ENCODE data around the gene GSC2.
"Not testable (repeated sequence)": the region's sequence is repeated elsewhere in the genome, so short reads cannot be mapped to it uniquely, and the experiment has no call there.

The GSC2 gene

GRCh38 chr22:19167106-19167869 is 17.2 kb upstream of the GSC2 start:
- Histone ChIP-seq H3K27me3 (ENCODE audit: control insufficient read depth, low read length) (peaks cover 27% of the 10 kb centered on the region), H3K9me3 (ENCODE audit: control insufficient read depth, insufficient read depth, low read length) (no peaks in the 10 kb centered on the region), H3K4me2 (ENCODE audit: low read length) (no peak overlapping the region), H3K4me3 (ENCODE audit: low read length) (no peak overlapping the region), H3K9me2 (replicated peaks; ENCODE audit: control insufficient read depth, low read length) (no peaks in the 10 kb centered on the region), H3K36me3 (ENCODE audit: control insufficient read depth, low read length) (peaks cover 6% of the 10 kb centered on the region; the same call in 1 of the 2 replicates), H3K79me2 (ENCODE audit: control insufficient read depth, low read length) (peaks cover 19% of the 10 kb centered on the region), H3K27ac (ENCODE audit: low read depth, low read length) (no peak overlapping the region), H3F3A (ENCODE audit: control insufficient read depth, insufficient read depth) (no peaks in the 10 kb centered on the region), H3K4me1 (ENCODE audit: control insufficient read depth, low read length) (peaks cover 9% of the 10 kb centered on the region), H4K20me1 (ENCODE audit: control insufficient read depth, insufficient read depth, low read depth, low read length) (peaks cover under 1% of the 10 kb centered on the region; the same call in 1 of the 2 replicates)
- no peak for TF ChIP-seq CTCF (IDR thresholded peaks at IDR 0.05; ENCODE audit: low read depth, low read length, poor library complexity, severe bottlenecking)
- TF ChIP-seq EZH2phosphoT487 (IDR thresholded peaks at IDR 0.05; ENCODE audit: borderline replicate concordance, low read length) = no peak

- H3K9me2 ChIP-seq (replicated peaks; ENCODE audit: control insufficient read depth, low read length) = no peaks in the 10 kb centered on the region
- no peaks in the 10 kb centered on the region for H3F3A ChIP-seq (ENCODE audit: control insufficient read depth, insufficient read depth)
- no peaks in the 10 kb centered on the region for H3K9me3 ChIP-seq (ENCODE audit: control insufficient read depth, insufficient read depth, low read length)
- no peaks in the 10 kb centered on the region for H3K36me3 ChIP-seq (ENCODE audit: control insufficient read depth, low read length)
- H3K4me1 ChIP-seq (ENCODE audit: control insufficient read depth, low read length) = peaks cover 9% of the 10 kb centered on the region
- no peaks in the 10 kb centered on the region for H4K20me1 ChIP-seq (ENCODE audit: control insufficient read depth, insufficient read depth, low read depth, low read length)
- peaks cover 29% of the 10 kb centered on the region for H3K27me3 ChIP-seq (ENCODE audit: control insufficient read depth, low read length)
- H3K27ac ChIP-seq (ENCODE audit: low read depth, low read length) = no peak overlapping the region
- TF ChIP-seq CTCF (IDR thresholded peaks at IDR 0.05; ENCODE audit: low read depth, low read length, poor library complexity, severe bottlenecking) (no peak), EZH2phosphoT487 (IDR thresholded peaks at IDR 0.05; ENCODE audit: borderline replicate concordance, low read length) (no peak)
- H3K4me3 ChIP-seq (ENCODE audit: low read length) = no peak overlapping the region
- peaks cover 11% of the 10 kb centered on the region for H3K79me2 ChIP-seq (ENCODE audit: control insufficient read depth, low read length)
- H3K4me2 ChIP-seq (ENCODE audit: low read length) = no peak overlapping the region
Observed at GRCh38 chr22:19166421-19166820, 16.3 kb upstream of the GSC2 start.

DNA sequence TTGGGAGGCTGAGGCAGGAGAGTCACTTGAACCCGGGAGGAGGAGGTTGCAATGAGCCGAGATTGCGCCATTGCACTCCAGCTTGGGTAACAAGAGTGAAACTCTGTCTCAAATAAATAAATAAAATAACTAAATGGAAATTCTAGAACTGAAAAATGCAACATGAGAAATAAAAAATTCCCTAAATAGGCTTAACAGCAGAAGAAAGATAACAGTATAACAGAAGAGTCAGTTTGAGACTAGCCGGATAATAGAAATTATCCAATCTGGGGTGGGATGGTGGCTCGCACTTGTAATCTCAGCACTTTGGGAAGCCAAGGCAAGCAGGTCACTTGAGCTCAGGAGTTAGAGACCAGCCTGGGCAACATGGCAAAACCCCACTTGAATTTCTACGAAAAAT is 14.3 kb upstream of the GSC2 start:
- no peaks in the 10 kb centered on the region for H4K20me1 ChIP-seq (ENCODE audit: control insufficient read depth, insufficient read depth, low read depth, low read length)
- no peak for TF ChIP-seq EZH2phosphoT487 (IDR thresholded peaks at IDR 0.05; ENCODE audit: borderline replicate concordance, low read length)
- TF ChIP-seq CTCF (IDR thresholded peaks at IDR 0.05; ENCODE audit: low read depth, low read length, poor library complexity, severe bottlenecking) = no peak
- H3K4me3 ChIP-seq (ENCODE audit: low read length) = no peak overlapping the region
- no peaks in the 10 kb centered on the region for H3K79me2 ChIP-seq (ENCODE audit: control insufficient read depth, low read length)
- no peaks in the 10 kb centered on the region for H3K9me2 ChIP-seq (replicated peaks; ENCODE audit: control insufficient read depth, low read length)
- no peak overlapping the region for H3K27ac ChIP-seq (ENCODE audit: low read depth, low read length)
- H3K4me2 ChIP-seq (ENCODE audit: low read length) = no peak overlapping the region
- H3K27me3 ChIP-seq (ENCODE audit: control insufficient read depth, low read length) = peaks cover 23% of the 10 kb centered on the region
- H3K36me3 ChIP-seq (ENCODE audit: control insufficient read depth, low read length) = no peaks in the 10 kb centered on the region
- no peaks in the 10 kb centered on the region for H3F3A ChIP-seq (ENCODE audit: control insufficient read depth, insufficient read depth)
- no peaks in the 10 kb centered on the region for H3K9me3 ChIP-seq (ENCODE audit: control insufficient read depth, insufficient read depth, low read length)
- H3K4me1 ChIP-seq (ENCODE audit: control insufficient read depth, low read length) = no peaks in the 10 kb centered on the region

- H3K79me2 ChIP-seq (ENCODE audit: control insufficient read depth, low read length); H4K20me1 ChIP-seq (ENCODE audit: control insufficient read depth, insufficient read depth, low read depth, low read length); H3K4me3 ChIP-seq (ENCODE audit: low read length); H3K36me3 ChIP-seq (ENCODE audit: control insufficient read depth, low read length); H3K4me1 ChIP-seq (ENCODE audit: control insufficient read depth, low read length); H3F3A ChIP-seq (ENCODE audit: control insufficient read depth, insufficient read depth); H3K4me2 ChIP-seq (ENCODE audit: low read length); H3K9me2 ChIP-seq (replicated peaks; ENCODE audit: control insufficient read depth, low read length); H3K27me3 ChIP-seq (ENCODE audit: control insufficient read depth, low read length); H3K27ac ChIP-seq (ENCODE audit: low read depth, low read length); H3K9me3 ChIP-seq (ENCODE audit: control insufficient read depth, insufficient read depth, low read length): not testable (repeated sequence)
Observed at GRCh38 chr22:19158649-19159048, 8.6 kb upstream of the GSC2 start.

GRCh38 chr22:19156109-19156508 is 6.0 kb upstream of the GSC2 start:
- H3F3A ChIP-seq (ENCODE audit: control insufficient read depth, insufficient read depth); H3K9me3 ChIP-seq (ENCODE audit: control insufficient read depth, insufficient read depth, low read length); H3K79me2 ChIP-seq (ENCODE audit: control insufficient read depth, low read length); H3K4me3 ChIP-seq (ENCODE audit: low read length); H4K20me1 ChIP-seq (ENCODE audit: control insufficient read depth, insufficient read depth, low read depth, low read length); H3K4me1 ChIP-seq (ENCODE audit: control insufficient read depth, low read length); H3K27ac ChIP-seq (ENCODE audit: low read depth, low read length); H3K9me2 ChIP-seq (replicated peaks; ENCODE audit: control insufficient read depth, low read length); H3K4me2 ChIP-seq (ENCODE audit: low read length); H3K27me3 ChIP-seq (ENCODE audit: control insufficient read depth, low read length); H3K36me3 ChIP-seq (ENCODE audit: control insufficient read depth, low read length): not testable (repeated sequence)

Data from DOHH2 (cell line).